Right lobe of liver (tissue), 6 donors: ENCODE measurements around the gene ARAF. TPM values are rescaled to one million over a fixed set of nuclear protein-coding genes. Genes with fewer than 3 reads are reported as not detected.

Experiments used
- ATAC-seq, 4 donors: fragments of 200-7000 bp; cut with Tn5 transposase; one replicate each; pipeline ENCODE4 v1.9.1; 2020; ENCODE audit warnings: mild to moderate bottlenecking in 4 of 4, moderate library complexity in 4 of 4
- DNase-seq, 3 donors: peaks; one replicate each; pipeline ENCODE4 v3.0.0-alpha.2; 2020
- H3K27ac ChIP-seq, 3 donors: fragments of 200-600 bp; one replicate each; pipeline ENCODE4 v1.8.0; 2022
- H3K27me3 ChIP-seq, 2 donors: fragments of 200-600 bp; one replicate each; pipeline ENCODE4 v1.8.0; 2022
- H3K36me3 ChIP-seq, 4 donors: fragments of 200-600 bp; sonication (generic) in 1 of 4; one replicate each; pipeline versions ENCODE4 v1.5.1 to v1.8.0; 2017 to 2022; ENCODE audit warnings: control low read depth in 1 of 4
- H3K4me1 ChIP-seq, 4 donors: fragments of 200-600 bp; sonication (generic) in 1 of 4; one replicate each; pipeline versions ENCODE4 v1.5.1 to v1.8.0; 2017 to 2022; ENCODE audit warnings: control low read depth in 1 of 4
- H3K4me3 ChIP-seq, 3 donors: fragments of 200-600 bp; one replicate each; pipeline ENCODE4 v1.8.0; 2022
- H3K9me3 ChIP-seq, 4 donors: fragments of 200-600 bp; sonication (generic) in 1 of 4; one replicate each; pipeline versions ENCODE4 v1.5.1 to v1.8.0; 2017 to 2022; ENCODE audit warnings: control low read depth in 1 of 4
- CTCF ChIP-seq, 4 donors: fragments of 200-600 bp in 3 of 4; fragments of 450-650 bp in 1 of 4; IDR thresholded peaks; one replicate each; pipeline versions ENCODE4 v1.5.1 to v1.8.0; 2016 to 2022; ENCODE audit warnings: antibody characterized with exemption in 4 of 4, mild to moderate bottlenecking in 2 of 4
- POLR2A ChIP-seq: fragments of 450-650 bp; IDR thresholded peaks from one replicate; pipeline ENCODE4 v1.6.1; 2017; ENCODE audit warnings: antibody characterized with exemption, mild to moderate bottlenecking
- WGBS: methylation state at CpG from one replicate; pipeline ENCODE4 v1.1.6; 2018; ENCODE audit warnings: low coverage, low lambda C conversion rate; ENCODE audit not compliant: insufficient coverage; ENCODE audit errors: missing lambda C conversion rate; 5-methylcytosine and 5-hydroxymethylcytosine counted together
- intact Hi-C, 2 donors: fragments of 100-400 bp; cut with DNase I; formaldehyde crosslinking; loops; one replicate each; pipeline versions ENCODE4 v1.11.2 to v1.14.1; 2022
- total RNA-seq, 6 experiments: library from RNA; depleted of rRNA in 2 of 6; stranded (reverse); fragments of >200 nt in 2 of 6; fragmentation: NEBNext Ultra II Directional in 3 of 6; extraction: Animal tissue kit (Norgen Biotek cat#: 25700) in 3 of 6; gene quantifications; one replicate each; pipeline versions ENCODE4 v1.1.0 to v1.2.4, GENCODE V29; 2016 to 2023
- donor health status: DM: no; HTN: yes; CAD: no.
- donor health status: DM: no; HTN: no; CAD: no.
- donor health status: DM: no; HTN: no; CAD: no.
- donor health status: DM: no; HTN: yes; CAD: no.
- donor health status: DM: no; HTN: yes; CAD: no.

ARAF gene
- total RNA-seq, 6 experiments from 2014 or later: 31.5 to 86.0 (median 54.9) TPM

- Histone ChIP-seq H3K4me3 (no peak overlapping the region), H3K9me3 (no peaks in the 10 kb centered on the region), H3K27me3 (no peaks in the 10 kb centered on the region), H3K4me1 (no peaks in the 10 kb centered on the region), H3K36me3 (no peaks in the 10 kb centered on the region), H3K27ac (no peak overlapping the region)
- TF ChIP-seq CTCF (IDR thresholded peaks at IDR 0.05) (no peak), POLR2A (no peak)
- intact Hi-C loops: no loop called here
- 50% methylated on average over 1 of the region's 2 CpGs for WGBS
- ATAC-seq (no peak), DNase-seq (no peak)
Measured at GRCh38 chrX:47611926-47612325, 50.9 kb downstream of the ARAF start.

GRCh38 chrX:47612418-47612817 lies 51.4 kb downstream of the ARAF start:
- ATAC-seq: peak in 3 of 4 donors; percentile 22 to 74 (median 44)

GRCh38 chrX:47613082-47613481 lies 52.1 kb downstream of the ARAF start:
- no peak for ATAC-seq
- WGBS: 69% methylated on average over 5 of the region's 8 CpGs
- no peaks in the 10 kb centered on the region for H3K4me1 ChIP-seq
- intact Hi-C loops: no loop called here
- no peaks in the 10 kb centered on the region for H3K9me3 ChIP-seq
- no peaks in the 10 kb centered on the region for H3K36me3 ChIP-seq
- no peak for DNase-seq
- H3K27me3 ChIP-seq: no peaks in the 10 kb centered on the region
- H3K27ac ChIP-seq: no peak overlapping the region
- H3K4me3 ChIP-seq: no peak overlapping the region
- no peak for TF ChIP-seq POLR2A
- no peak for TF ChIP-seq CTCF (IDR thresholded peaks at IDR 0.05)

More at GRCh38 chrX:47612418-47612817, 51.4 kb downstream of the ARAF start:
- no peaks in the 10 kb centered on the region for H3K4me1 ChIP-seq
- H3K36me3 ChIP-seq: no peaks in the 10 kb centered on the region
- H3K27ac ChIP-seq: no peak overlapping the region
- H3K9me3 ChIP-seq: no peaks in the 10 kb centered on the region
- intact Hi-C loops: no loop called here
- no peaks in the 10 kb centered on the region for H3K27me3 ChIP-seq
- H3K4me3 ChIP-seq: no peak overlapping the region
- DNase-seq: no peak
- no peak for TF ChIP-seq POLR2A

GRCh38 chrX:47614618-47615017 lies 53.6 kb downstream of the ARAF start:
- no peak for ATAC-seq
- intact Hi-C loops: no loop called here
- Histone ChIP-seq H3K27me3 (no peaks in the 10 kb centered on the region), H3K9me3 (no peaks in the 10 kb centered on the region), H3K4me1 (no peaks in the 10 kb centered on the region), H3K4me3 (no peak overlapping the region), H3K36me3 (no peaks in the 10 kb centered on the region), H3K27ac (no peak overlapping the region)
- WGBS: 54% methylated on average over 4 of the region's 5 CpGs
- TF ChIP-seq POLR2A (no peak), CTCF (IDR thresholded peaks at IDR 0.05) (no peak)
- no peak for DNase-seq

- Histone ChIP-seq H3K27ac (no peak overlapping the region), H3K4me1 (no peaks in the 10 kb centered on the region), H3K27me3 (no peaks in the 10 kb centered on the region), H3K4me3 (peak overlapping the region in 1 of 3 donors; percentile 14), H3K36me3 (no peaks in the 10 kb centered on the region), H3K9me3 (no peaks in the 10 kb centered on the region)
- no peak for DNase-seq
- 50% methylated on average over 15 of the region's 32 CpGs for WGBS
- intact Hi-C loops: no loop called here
- ATAC-seq: no peak
- TF ChIP-seq POLR2A: no peak
- no peak for TF ChIP-seq CTCF (IDR thresholded peaks at IDR 0.05)
Measured at GRCh38 chrX:47618923-47619485, 58.0 kb downstream of the ARAF start.
